Vagina (tissue), 2 donors: ENCODE measurements around the gene HES4.
"Not testable (repeated sequence)": the region's sequence is repeated elsewhere in the genome, so short reads cannot be mapped to it uniquely, and the experiment has no call there.

Experiments used
- CTCF ChIP-seq, 3 experiments: fragments of 450-650 bp in 2 of 3; fragments of 200-600 bp in 1 of 3; sonication (generic) in 1 of 3; IDR thresholded peaks; one replicate each; pipeline ENCODE4 v1.5.1; 2017 to 2019; ENCODE audit warnings: antibody characterized with exemption in 3 of 3, mild to moderate bottlenecking in 2 of 3, moderate library complexity in 2 of 3
- POLR2A ChIP-seq, 2 donors: fragments of 450-650 bp; IDR thresholded peaks; one replicate each; pipeline ENCODE4 v1.6.1; 2017; ENCODE audit warnings: antibody characterized with exemption in 2 of 2, mild to moderate bottlenecking in 2 of 2, moderate library complexity in 2 of 2
- POLR2AphosphoS5 ChIP-seq, 2 donors: sonication (generic); formaldehyde crosslinking; IDR thresholded peaks; one replicate each; pipeline ENCODE4 v1.9.0; 2017; ENCODE audit warnings: antibody characterized with exemption in 2 of 2, mild to moderate bottlenecking in 2 of 2, low read depth in 1 of 2; ENCODE audit not compliant: insufficient read depth in 1 of 2

GRCh38 chr1:1017397-1018320 is 17.8 kb upstream of the HES4 start:
- not testable (repeated sequence) for TF ChIP-seq CTCF (IDR thresholded peaks at IDR 0.05); POLR2AphosphoS5 (IDR thresholded peaks at IDR 0.05; ENCODE audit: insufficient read depth in 1 of 2, low read depth in 1 of 2); POLR2A (IDR thresholded peaks at IDR 0.05)
